Ascending aorta (tissue), 2 donors: ENCODE results near the gene SEMA5B. TPM values are rescaled to one million over a fixed set of nuclear protein-coding genes. Genes with fewer than 3 reads are reported as not detected.
A peak's percentile ranks its signal among the peaks of the same experiment; 100 is the strongest.

Experiments
- DNase-seq, 2 donors: peaks; one replicate each; pipeline ENCODE4 v3.0.0-alpha.2; 2019; ENCODE audit warnings: low spot score in 2 of 2
- H3K27ac ChIP-seq, 2 donors: fragments of 200-600 bp; sonication (generic); one replicate each; pipeline ENCODE4 v1.5.1; 2016 to 2017; ENCODE audit warnings: mild to moderate bottlenecking in 1 of 2
- H3K27me3 ChIP-seq: fragments of 200-600 bp; sonication (generic); one replicate; pipeline ENCODE4 v1.5.1; 2017
- H3K36me3 ChIP-seq, 2 donors: fragments of 200-600 bp; sonication (generic); one replicate each; pipeline ENCODE4 v1.5.1; 2016
- H3K4me1 ChIP-seq, 2 donors: fragments of 200-600 bp; sonication (generic); one replicate each; pipeline ENCODE4 v1.5.1; 2016 to 2017; ENCODE audit warnings: mild to moderate bottlenecking in 1 of 2
- H3K4me3 ChIP-seq, 2 donors: fragments of 200-600 bp; sonication (generic); one replicate each; pipeline ENCODE4 v1.5.1; 2016 to 2017; ENCODE audit warnings: mild to moderate bottlenecking in 1 of 2
- H3K9me3 ChIP-seq, 2 donors: fragments of 200-600 bp; sonication (generic); one replicate each; pipeline ENCODE4 v1.5.1; 2016
- CTCF ChIP-seq, 3 experiments: fragments of 200-600 bp in 2 of 3; fragments of 450-650 bp in 1 of 3; sonication (generic) in 2 of 3; IDR thresholded peaks; one replicate each; pipeline ENCODE4 v1.5.1; 2016 to 2019; ENCODE audit warnings: antibody characterized with exemption in 3 of 3, mild to moderate bottlenecking in 1 of 3, moderate library complexity in 1 of 3
- intact Hi-C: fragments of 100-400 bp; cut with DNase I; formaldehyde crosslinking; loops from one replicate; pipeline ENCODE4 v1.15.1; 2023
- total RNA-seq: library from RNA; depleted of rRNA; stranded (reverse); fragments of >200 nt; gene quantifications from one replicate; pipeline ENCODE4 v1.1.0, GENCODE V29; 2016

Gene SEMA5B
- total RNA-seq, 1 donor from 2014 or later, result 0.85 TPM

- intact Hi-C loops, result no loop called here
- DNase-seq, result no peak
- H3K4me1 ChIP-seq, result peaks cover 3 to 8% of the 10 kb centered on the region in 2 donors
- no peak overlapping the region for H3K27ac ChIP-seq
- H3K4me3 ChIP-seq, result no peak overlapping the region
- H3K9me3 ChIP-seq, result no peaks in the 10 kb centered on the region
- no peak for TF ChIP-seq CTCF (IDR thresholded peaks at IDR 0.05)
- no peaks in the 10 kb centered on the region for H3K27me3 ChIP-seq
- H3K36me3 ChIP-seq, result no peaks in the 10 kb centered on the region
Observed at GRCh38 chr3:122998206-122998605, 29.4 kb downstream of the SEMA5B start.

- H3K27ac ChIP-seq, result peak overlapping the region; percentile 58 to 71
- peaks cover 6 to 17% of the 10 kb centered on the region in 2 donors for H3K4me1 ChIP-seq
- TF ChIP-seq CTCF (IDR thresholded peaks at IDR 0.05), result no peak
- H3K36me3 ChIP-seq, result no peaks in the 10 kb centered on the region
- H3K27me3 ChIP-seq, result no peaks in the 10 kb centered on the region
- H3K9me3 ChIP-seq, result no peaks in the 10 kb centered on the region
- intact Hi-C loops, result no loop called here
- H3K4me3 ChIP-seq, result no peak overlapping the region
- DNase-seq, result peak in 1 of 2 donors; percentile 64
Observed at GRCh38 chr3:122996038-122996580, 31.5 kb downstream of the SEMA5B start.

DNA sequence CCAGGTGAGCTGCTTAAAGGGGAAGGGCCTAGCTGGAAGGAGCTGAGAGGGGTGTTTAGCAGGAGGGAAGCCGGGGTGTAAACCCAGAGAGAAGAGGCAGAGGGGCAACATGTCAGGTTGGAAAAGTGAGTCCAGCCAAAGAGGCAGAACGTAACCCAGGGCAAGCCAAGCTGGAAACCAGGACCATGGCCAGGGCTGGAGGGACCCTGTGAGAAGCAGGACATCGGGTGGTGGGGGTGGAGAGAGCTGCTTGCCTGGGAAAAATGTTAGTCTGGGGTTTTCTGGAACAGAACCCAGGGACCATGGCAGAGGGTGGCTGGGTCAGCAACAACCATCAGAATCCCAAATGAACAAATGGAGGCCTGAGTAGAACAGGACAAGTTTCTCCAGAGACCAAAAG lies 32.6 kb downstream of the SEMA5B start:
- intact Hi-C loops, result no loop called here
- TF ChIP-seq CTCF (IDR thresholded peaks at IDR 0.05), result no peak
- DNase-seq, result no peak
- Histone ChIP-seq H3K4me3 (no peak overlapping the region), H3K9me3 (no peaks in the 10 kb centered on the region), H3K27me3 (no peaks in the 10 kb centered on the region), H3K27ac (no peak overlapping the region), H3K36me3 (no peaks in the 10 kb centered on the region), H3K4me1 (peaks cover 6 to 17% of the 10 kb centered on the region in 2 donors)

- peaks cover 1% of the 10 kb centered on the region for H3K27me3 ChIP-seq
- no peaks in the 10 kb centered on the region for H3K36me3 ChIP-seq
- H3K4me1 ChIP-seq, result peaks cover 6 to 17% of the 10 kb centered on the region in 2 donors
- no peak overlapping the region for H3K4me3 ChIP-seq
- no peak for TF ChIP-seq CTCF (IDR thresholded peaks at IDR 0.05)
- intact Hi-C loops, result no loop called here
- H3K27ac ChIP-seq, result no peak overlapping the region
- DNase-seq, result peak in 1 of 2 donors; percentile 66
- no peaks in the 10 kb centered on the region for H3K9me3 ChIP-seq
Observed at GRCh38 chr3:122993124-122993978, 34.2 kb downstream of the SEMA5B start.

- Histone ChIP-seq H3K4me1 (peaks cover 6 to 17% of the 10 kb centered on the region in 2 donors), H3K4me3 (no peak overlapping the region), H3K27me3 (peaks cover 3% of the 10 kb centered on the region), H3K9me3 (no peaks in the 10 kb centered on the region), H3K27ac (no peak overlapping the region), H3K36me3 (no peaks in the 10 kb centered on the region)
- intact Hi-C loops, result no loop called here
- no peak for DNase-seq
- no peak for TF ChIP-seq CTCF (IDR thresholded peaks at IDR 0.05)
Observed at GRCh38 chr3:122992676-122993075, 34.9 kb downstream of the SEMA5B start.
